ENCODE measurements around the gene PPM1H.
"Not testable (repeated sequence)": the region's sequence is repeated elsewhere in the genome, so short reads cannot be mapped to it uniquely, and the experiment has no call there.

Gene PPM1H

DNA sequence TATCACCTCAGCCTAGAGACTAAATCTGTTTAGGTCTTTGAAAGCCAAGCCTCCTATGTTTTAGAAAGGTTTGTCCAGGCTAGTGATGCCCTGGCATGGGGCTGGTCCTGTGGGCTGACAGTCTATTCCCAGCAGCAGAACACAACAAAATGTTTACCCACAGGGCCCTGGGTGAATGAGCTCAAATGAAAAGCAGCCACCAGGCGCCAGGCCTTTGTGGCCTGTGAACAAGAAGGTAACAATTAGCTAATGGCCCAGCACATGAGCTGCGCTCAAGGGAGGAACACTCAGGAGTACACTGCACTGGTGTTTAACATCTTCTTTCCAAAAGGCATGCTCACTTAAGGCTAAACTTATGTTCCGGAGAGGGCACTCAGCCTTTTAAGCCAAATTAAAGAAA is 266.2 kb downstream of the PPM1H start:
- no peak for DNase-seq

DNA sequence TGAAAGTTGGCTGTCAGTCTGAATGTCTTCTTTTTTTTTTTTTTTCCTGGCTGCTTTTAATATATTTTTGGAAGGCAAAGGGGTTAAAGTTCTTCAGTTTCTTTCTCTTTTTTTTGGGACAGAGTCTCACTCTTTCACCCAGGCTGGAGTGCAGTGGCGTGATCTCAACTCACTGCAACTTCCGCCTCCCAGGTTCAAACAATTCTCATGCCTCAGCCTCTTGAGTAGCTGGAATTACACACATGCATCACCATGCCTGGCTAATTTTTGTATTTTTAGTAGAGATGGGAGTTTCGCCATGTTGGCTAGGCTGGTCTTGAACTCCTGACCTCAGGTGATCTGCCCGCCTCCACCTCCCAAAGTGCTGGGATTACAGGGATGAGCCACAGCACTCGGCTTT is 270.0 kb downstream of the PPM1H start:
- not testable (repeated sequence) for DNase-seq

DNA sequence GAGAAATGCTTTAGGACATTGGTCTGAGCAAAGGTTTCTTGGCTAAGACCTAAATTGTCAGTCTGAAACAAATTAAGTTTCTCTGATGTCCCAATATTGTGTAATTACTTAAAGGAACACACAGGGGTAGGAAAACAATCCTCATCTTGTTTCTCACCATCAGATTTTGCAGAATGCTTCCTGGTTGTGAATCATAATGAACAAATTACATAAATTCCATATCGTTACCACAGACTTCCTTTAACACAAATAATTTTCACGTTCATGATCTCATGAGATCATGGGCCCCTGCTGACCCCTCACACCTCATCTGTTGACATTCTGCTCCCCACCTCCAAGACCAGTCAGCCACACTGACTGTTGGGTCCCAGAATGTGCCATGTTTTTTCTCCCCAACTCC is 274.2 kb downstream of the PPM1H start:
- peak; percentile 86 for DNase-seq

DNA sequence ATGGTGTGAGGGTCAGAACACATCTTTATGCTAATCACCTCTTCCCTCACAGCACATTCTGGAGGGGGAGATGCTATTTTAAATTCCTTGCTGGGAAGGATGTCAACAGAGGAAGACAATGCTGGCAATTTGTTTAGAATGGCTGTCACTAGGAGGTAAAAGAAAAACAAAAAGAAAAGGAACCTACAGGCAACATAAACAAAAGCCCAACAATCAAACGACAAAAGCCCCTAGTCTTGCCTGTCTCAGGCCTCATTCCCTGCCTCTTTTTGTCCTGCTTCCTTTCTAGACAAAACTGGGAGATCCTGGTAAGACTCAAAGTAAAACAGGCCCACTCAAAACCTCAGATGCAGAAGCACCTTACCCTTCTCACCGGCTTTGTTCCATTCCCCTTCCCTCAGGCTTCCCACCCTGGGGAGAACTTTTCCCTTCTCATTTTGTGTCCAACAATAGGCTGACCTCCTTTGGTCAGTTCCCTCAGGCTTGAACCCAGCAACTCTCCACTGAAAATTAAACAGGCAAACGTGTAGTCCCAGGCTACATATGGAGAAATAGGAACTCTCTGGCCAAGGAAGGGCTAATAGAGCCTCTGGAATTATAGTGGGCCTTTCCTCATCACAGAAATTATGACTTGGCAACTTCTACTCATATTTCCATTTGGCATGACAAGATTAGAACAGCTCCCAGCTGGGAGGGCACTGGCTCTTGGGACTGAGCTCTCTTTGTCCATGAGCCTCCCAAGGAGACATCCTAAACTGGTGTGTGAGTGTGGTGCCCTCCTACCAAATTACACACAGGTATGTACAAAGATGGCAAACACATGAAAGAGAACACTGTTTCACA is 275.3 kb downstream of the PPM1H start:
- DNase-seq, result no peak

DNA sequence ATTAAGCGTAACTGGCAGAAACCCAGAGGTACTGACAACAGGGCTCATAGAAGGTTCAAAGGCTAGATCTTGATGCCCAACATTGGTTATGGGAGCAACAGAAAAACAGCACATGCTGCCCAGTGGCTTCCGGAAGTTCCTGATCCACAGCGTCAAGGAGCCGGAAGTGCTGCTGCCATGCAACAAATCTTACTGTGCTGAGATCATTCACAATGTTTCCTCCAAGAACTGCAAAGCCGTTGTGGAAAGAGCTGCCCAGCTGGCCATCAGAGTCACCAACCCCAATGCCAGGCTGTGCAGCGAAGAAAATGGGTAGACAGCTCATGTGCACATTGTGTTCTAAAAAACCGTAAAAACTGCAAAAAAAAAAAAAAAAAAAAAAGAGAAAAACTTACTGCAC is 276.0 kb downstream of the PPM1H start:
- DNase-seq, result no peak

DNA sequence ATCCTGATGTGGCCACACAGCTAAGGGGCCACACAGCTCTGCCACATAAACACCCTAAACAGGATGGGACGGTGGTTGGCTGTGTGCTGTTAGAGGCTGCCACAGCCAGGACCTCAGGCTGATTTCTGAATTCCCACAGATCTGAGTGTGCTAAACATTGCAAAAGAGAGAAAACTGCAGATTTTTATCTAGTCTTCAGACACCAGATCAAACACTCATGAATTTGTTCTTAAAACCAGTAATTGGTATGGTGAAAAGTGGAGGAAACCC is 277.7 kb downstream of the PPM1H start:
- no peak for DNase-seq

DNA sequence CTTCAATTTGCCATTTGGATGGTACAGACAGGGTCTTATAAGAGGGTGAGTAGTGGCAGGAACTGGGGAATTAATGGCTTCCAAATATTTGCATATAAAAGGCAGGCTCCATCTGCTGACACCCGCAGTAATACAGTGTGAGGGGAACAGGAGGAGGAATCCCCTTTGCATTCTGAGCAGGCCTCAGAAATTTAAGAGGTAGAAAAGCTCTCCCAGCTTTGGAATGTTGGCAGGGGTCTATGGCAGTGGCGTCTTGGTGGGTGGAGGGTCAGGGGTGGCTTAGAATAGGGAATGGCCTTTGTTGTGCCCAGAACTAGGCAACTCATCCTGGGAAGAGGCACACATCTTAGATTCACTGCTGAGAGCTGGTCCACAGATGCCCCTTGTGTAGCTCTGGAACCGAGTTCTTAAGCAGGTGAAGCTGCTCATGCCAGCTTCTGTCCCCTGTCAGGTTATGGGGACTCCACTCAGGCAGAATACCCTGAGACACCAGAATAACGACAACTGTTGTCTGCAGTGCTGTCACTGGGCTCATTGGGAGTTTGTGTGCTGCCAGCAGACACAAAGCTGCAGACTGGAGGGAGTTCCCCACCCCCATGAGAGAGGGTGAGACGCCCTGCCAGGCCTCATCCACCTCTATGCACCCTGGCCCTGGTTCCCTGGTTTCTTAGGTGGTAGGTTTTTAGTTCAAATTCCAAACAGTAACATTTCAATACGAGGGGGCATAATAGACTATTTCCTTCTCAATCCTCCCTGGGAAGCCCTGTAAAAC is 278.2 kb downstream of the PPM1H start:
- no peak for DNase-seq

DNA sequence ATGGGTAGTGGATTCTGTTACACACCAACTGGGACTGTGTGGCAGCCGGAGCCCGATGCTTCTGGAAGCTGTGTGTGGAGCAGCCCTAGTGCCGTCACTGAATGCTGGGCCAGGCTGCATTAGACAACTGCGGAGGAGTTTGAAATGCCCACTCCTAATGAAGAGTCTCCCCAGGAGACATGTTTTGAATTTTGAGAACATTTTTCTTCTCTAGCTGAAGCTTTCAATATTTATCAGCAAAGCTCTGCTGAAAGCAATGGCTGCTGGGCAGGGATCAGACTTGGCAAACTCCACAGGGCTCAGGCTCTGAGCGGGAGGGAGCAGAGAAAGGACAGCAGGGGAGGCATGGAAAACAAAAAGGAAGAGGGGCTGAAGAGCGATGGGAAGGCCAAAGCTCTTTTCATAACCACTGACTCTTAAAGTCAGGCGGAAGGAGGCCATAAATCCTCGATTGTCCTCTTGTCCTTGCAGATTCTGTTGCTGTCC is 279.2 kb downstream of the PPM1H start:
- no peak for DNase-seq

DNA sequence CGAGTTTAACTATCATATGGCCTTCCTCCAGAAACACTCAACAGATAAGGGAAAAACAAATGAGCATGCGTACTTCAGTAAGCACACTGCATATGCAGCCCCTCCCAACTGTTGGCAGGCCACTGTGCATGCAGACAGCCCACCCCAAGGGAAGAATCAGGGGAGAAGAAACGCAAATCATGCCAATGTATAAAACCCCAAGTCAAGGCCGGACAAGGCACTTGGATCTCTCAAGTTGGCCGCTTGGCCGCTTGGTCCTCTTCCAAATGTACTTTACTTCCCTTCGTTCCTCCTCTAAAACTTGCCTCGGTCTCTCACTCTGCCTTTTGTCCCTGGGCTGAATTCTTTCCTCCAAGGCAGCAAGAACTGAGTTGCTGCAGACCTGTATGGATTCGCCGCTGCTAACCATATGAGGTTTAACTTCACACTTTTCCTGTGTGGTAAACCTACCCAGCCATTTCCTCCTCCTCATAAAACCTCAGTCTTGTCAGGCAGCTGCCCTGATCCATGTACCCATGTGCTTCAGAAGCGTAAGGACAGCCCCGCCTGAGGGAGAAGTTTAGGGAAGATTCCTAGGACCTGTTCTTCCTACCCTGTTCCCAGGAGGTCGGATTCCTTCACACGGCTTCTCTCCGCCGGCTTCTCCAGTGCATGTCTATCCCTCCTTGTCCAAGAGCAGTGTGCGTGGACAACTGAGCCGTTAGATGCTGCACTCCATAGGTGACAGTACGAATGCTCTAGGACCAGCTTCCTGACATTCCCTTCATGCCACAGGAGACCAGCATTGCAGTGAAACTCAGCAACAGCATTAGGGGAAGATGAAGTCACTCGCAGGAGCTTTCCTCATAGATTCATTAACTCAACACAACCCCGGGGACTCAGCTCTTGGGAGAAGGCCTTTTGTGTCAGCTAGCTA is 280.4 kb downstream of the PPM1H start:
- DNase-seq, result no peak

DNA sequence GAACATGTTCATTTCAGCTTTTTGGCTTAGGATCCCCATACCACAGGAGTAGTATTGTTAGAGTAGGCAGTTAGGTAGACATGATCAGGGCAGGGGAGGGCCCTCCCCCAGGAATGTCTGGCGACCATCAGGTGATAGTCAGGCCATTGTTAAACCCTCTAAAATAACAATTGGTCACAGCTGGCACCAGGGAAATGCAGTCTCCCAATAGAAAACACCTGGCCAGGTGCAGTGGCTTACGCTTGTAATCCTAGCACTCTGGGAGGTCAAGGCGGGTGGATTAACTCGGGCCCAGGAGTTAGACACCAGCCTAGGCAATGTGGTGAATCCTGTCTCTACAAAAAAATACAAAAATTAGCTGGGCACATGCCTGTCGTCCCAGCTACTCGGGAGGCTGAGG is 281.2 kb downstream of the PPM1H start:
- DNase-seq, result no peak

DNA sequence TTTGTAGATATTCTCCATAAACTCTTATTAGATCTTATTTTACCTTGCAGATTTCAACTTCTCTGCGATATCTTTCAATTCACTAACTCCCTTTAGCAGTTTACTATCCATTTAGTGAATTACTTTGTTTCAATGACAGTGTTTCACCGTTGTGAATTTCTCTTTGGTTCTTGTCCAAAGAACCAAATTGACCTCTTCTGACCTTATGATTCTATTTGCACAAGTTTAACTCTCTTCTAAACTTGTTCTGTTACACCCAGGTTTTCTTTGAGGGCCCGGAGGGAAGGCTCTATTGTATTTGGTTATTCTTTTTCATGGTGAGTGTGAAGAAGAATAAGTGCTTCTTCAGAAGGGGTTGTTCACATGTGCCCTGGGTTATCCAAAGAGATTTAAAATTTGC is 281.6 kb downstream of the PPM1H start:
- no peak for DNase-seq

DNA sequence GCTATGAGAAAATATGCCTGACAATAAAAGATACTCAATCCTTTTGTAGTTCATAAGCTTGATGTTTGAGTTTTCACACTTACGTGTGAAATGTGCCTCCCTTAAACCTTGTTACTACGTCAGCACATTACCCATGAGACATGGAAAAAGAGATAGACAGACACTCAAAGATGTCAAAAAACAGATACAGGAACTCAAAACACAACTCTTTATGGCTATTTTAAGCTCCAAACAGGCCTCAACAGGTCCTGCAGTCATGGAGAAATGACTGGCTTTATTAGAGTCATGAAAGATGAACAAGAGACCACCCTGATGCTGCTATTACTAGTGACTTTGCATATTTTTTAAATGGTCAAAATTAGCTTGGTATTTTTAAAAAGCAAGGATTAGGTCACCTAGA is 283.8 kb downstream of the PPM1H start:
- DNase-seq, result no peak

DNA sequence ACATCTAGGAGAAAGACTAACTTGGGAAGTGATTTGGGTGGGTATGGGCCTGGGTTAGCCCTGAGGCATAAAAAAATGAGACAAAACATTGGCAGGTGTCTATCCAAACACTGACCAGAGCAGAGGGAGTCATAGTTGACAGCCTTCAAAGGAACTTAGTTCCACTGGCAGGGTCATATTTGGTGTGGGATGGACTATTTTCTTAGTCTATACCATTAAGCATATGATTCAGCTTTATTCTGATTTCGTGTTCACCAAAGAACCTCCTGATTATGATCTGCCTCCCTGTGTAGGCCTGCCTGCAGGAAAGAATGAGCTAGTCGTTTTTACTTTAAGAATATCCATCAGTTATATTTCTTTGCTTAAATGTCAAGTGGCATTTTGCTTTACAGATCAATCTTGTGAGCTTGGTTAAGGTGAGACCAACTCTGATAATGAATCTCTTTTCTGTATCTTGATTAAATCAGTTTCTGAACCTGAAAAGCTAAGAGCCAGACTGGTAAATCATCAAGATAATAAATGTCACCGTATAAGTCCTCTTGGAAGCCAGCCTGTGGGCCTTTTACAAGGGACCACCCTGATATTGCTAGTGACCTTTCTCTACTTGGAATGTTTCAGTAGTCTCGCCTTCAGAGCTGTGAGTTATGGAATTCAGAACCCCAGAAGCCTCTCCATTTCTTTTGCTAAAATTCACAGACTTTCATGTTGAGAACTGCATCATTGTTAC is 285.4 kb downstream of the PPM1H start:
- DNase-seq, result no peak

DNA sequence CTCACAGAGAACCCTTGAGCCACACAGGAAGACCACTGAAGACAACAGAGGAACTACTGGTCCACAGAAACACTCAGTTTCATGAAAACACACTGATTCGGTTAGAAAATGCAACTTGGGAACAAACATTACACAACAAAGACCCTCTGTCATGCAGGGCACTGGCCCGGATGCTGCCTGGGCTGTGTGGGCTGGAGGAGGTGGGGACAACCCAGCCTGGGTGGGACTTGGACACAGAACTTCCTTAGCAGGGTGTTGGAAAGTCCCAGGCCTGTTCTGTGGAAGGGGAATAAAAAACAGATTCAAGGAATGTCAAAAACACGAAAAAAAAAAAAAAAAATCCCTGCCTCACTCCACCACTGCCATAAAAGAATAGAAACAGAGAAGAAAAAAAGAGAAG is 287.4 kb downstream of the PPM1H start:
- DNase-seq, result peak; percentile 87

DNA sequence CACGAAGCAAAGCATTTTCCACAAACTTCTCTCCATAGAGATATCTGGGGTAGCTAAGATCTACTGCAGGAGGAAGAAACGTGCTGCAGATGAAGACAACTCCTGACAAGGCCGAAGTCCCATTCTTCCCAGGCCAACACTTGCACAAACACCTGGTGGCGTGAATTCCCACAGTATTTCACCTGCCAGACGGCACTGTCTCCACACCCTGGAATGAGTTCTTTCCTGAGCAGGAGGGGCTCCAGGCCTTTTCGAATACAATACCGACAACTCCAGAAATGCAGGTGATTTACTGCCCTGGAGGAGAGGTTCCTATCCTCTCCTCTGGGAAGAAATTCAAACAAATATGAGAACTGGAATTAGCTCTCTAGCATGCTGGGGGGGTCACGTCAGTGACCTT is 288.4 kb downstream of the PPM1H start:
- no peak for DNase-seq

DNA sequence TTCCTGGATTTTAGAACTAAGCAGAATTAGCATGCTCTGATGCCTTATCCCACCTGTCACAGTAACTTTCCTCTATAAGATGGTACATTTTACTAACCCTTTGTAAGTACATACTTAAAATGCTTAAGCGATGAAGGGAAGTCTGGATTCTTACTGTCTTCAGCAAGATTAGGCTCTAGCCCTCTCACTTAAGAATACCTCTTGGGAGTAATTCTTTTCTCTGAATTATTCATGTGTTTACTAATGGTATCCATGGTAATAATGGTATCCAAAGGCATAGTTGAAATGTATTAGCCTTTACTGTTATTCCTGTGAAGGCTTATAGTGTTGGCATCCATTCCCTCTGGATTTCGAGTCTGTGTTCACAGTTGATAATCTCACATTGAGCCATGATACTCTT is 291.5 kb downstream of the PPM1H start:
- DNase-seq, result no peak

DNA sequence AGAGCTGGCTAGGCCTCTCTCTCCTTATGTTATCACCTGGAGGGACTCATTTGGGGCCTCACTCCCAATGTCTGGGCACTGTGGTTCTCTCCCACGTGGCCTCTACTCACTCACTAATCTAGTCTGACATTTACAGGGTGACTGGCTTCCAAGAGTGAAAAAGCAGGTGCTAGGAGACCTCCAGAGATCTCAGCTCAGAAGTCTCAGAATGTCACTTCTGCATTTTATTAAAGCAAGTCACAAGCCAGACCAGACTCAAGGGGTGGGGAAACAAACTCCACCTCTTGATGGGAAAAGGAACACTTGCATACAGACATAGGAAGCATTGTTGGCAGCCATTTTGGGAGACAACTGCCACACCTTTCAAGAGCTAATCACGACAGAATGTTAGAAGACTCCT is 292.5 kb downstream of the PPM1H start:
- DNase-seq, result peak; percentile 59

DNA sequence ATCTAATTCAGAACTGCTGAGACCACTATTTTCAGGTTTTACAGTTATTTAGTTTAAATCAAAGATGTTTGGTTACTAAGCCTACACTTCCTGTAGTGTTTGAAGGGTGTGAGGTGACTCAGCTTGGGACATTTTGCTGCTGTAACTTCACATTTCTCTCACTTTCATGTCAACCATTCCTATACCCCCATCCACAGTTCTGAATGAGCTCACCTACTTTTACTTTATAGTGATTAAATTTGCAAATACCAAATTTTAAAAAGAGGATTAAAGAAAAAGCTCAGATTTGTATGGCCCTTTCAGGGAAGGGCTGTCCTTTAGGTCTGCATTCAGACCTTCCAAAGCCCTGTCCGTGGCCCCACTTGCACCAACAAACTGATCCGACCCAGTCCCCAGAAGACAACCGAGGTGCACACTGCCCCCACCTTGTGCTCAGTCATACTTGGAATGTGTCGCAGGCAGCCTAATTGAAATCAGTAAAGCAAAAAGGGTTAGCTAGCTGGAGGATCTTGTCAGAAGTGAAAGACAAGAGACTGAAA is 294.0 kb downstream of the PPM1H start:
- DNase-seq, result peak; percentile 78

DNA sequence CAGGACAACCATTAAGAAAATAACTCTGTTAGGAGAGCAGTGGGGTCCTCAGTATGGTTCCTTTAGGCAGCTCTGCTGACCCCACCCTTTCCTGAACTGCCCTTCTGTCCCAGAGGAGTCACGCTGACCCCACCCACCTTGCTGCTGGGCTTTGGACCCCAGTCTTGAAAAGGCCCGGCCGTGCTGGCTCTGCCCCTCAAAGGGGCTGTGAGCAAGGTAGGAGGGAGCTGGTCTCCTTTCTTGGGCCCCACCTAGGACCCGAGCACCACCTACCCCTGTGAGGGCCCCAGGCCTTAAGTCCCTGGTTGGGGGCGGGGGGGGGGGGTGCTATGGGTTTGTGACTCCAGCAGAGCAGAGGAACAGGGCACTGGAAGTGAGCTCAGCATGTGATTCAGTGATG is 297.3 kb downstream of the PPM1H start:
- DNase-seq, result no peak

DNA sequence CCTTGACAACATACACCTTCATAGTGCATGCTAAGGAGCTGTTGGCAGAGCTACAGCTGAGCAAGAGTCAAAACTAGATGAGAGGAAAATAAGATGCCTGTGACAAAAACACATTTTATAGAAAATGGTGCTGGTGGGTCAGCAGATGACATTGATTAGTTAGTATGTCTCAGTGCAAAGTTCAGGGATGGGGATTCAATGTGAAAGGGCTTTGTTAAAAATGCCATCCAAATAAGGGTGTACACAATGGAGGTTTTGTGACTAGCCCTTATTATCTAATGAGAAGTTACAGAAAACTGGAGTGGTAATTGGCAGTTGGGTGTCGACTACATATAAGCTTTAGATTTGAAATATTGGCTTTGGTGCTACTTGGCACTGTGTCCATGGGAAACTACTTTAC is 299.3 kb downstream of the PPM1H start:
- no peak for DNase-seq

DNA sequence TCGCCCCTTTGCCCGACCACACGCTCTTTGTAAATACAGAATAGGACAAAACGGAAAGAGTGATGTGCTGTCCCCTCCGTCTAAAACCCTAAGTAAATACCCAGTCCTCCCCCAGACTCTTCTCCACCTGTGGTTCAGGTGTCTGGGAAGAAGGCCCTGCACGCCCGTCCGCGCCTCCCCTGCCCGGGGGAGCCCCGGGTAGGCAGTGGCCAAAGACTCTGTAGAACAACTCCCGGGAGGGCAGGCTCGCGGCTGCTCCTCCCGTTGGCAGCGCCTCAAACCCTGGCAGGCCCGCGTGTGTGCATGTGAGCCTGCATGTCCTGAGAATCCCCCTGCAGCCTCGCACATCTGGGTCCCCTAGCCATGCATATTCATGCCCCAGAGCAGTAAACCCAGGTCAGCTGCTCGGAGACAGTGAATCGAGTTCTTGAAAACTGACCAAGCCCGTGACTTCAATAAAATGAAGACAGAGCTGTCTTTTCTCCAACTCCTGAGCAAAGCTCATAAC is 302.5 kb downstream of the PPM1H start:
- DNase-seq, result no peak

All from inflammatory macrophage treated with lipopolysaccharide for 4 hours (primary cell).